Stimulated activated naive CD8-positive, alpha-beta T cell treated with anti-CD3 and anti-CD28 coated beads, Interleukin-15, amount 100 ng/mL, for 72 hours (primary cell): ENCODE measurements around the gene RAD51B.

Experiments
- ATAC-seq: fragments of 150-1000 bp; cut with Tn5 transposase; 2 replicates; pipeline ENCODE4 v1.10.0; 2021; ENCODE audit warnings: mild to moderate bottlenecking, moderate library complexity
- DNase-seq, 2 donors: peaks; one replicate each; pipeline ENCODE4 v3.0.0; 2021 to 2022
- H3K27ac Mint-ChIP-seq, 2 donors: one replicate each; pipeline ENCODE4 v1.8.0; 2022; ENCODE audit warnings: mild to moderate bottlenecking in 2 of 2, mixed read lengths in 2 of 2, moderate library complexity in 2 of 2
- H3K27me3 Mint-ChIP-seq: one replicate; pipeline ENCODE4 v1.8.0; 2022; ENCODE audit warnings: mixed read lengths
- H3K4me1 Mint-ChIP-seq: one replicate; pipeline ENCODE4 v1.8.0; 2022; ENCODE audit warnings: mild to moderate bottlenecking, mixed read lengths
- H3K4me3 Mint-ChIP-seq, 2 donors: one replicate each; pipeline ENCODE4 v1.8.0; 2022; ENCODE audit warnings: mild to moderate bottlenecking in 2 of 2, mixed read lengths in 2 of 2, moderate library complexity in 1 of 2
- H3K9me3 Mint-ChIP-seq, 2 donors: one replicate each; pipeline ENCODE4 v1.8.0; 2022; ENCODE audit warnings: mixed read lengths in 2 of 2

Gene RAD51B

DNA sequence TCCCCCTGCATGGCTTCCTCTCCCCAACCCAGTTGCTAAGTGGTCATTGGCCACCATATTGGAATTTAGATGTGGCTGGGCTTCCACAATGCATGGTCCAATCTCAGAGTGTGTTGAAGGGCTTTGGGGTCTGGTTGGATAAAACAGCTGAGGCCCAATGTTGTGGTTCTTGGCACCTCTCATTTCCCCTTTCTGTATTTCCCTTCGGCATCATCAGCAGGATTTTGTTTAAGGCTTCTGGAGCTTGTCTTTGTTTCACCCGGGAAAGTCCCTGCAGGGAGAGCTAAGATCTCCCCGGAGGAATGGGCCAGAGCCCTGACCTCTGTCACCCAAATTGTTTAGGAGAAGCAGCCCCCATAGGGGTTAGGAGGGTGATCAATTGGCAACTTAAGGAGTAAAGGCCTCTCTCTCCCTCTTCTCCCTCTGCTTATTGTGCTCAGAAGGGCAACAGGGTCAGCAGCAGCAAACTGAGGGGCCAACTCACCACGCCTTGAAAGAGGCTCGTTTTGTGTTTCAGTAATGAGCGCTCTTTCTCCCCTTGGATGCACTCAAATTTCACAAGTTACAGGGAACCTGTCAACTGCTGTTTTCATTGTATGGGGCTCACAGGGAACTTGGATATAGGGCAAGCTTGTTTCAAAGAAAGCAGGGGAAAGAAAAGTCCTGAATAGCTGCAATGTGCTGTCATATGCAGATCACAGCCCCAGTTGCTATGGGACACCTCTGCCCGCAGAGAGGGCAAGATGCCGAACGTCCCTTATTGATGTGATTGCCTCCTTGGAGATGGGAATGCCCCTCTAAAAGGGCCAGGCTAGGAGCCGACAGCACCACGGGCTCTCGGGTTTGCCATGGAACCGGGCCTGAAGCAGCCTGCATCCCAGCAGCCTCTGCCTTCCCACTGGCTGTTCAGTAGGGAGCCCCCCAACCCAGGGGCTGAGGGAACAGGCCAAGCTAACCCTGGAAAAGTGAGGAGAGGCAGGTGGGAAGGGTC, 749.6 kb downstream of the RAD51B start:
- ATAC-seq, result no peak
- no peaks in the 10 kb centered on the region for H3K9me3 Mint-ChIP-seq

DNA sequence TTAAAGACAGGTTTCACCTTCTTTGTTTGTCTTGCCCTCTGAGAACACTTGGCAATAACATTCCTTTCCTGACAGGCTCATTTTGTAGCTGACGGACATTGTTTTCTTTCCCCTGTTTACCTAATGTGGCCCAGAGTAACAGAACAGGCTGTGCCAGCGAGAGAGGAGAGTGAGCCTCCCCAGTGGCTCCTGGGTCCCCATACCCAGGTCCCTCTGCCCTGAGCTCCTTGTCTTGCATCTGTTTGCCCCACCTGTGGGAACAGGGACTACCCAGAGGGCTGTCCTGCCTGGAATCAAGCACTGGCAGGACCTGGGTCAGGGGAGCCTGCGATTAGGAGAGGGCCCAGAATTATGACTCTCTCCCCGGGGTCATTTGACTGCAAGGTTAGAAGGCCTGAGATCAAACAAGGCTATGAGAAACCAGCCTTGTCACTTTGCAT, 750.4 kb downstream of the RAD51B start:
- H3K4me1 Mint-ChIP-seq, result peaks cover 3% of the 10 kb centered on the region
- no peak overlapping the region for H3K4me3 Mint-ChIP-seq
- ATAC-seq, result no peak
- no peak overlapping the region for H3K27ac Mint-ChIP-seq
- no peak for DNase-seq
- H3K27me3 Mint-ChIP-seq, result no peaks in the 10 kb centered on the region
- H3K9me3 Mint-ChIP-seq, result no peaks in the 10 kb centered on the region

More for the DNA sequence above, 749.6 kb downstream of the RAD51B start:
- DNase-seq, result no peak
- Mint-ChIP-seq H3K27ac (no peak overlapping the region), H3K27me3 (no peaks in the 10 kb centered on the region), H3K4me3 (no peak overlapping the region), H3K4me1 (peaks cover 11% of the 10 kb centered on the region)

DNA sequence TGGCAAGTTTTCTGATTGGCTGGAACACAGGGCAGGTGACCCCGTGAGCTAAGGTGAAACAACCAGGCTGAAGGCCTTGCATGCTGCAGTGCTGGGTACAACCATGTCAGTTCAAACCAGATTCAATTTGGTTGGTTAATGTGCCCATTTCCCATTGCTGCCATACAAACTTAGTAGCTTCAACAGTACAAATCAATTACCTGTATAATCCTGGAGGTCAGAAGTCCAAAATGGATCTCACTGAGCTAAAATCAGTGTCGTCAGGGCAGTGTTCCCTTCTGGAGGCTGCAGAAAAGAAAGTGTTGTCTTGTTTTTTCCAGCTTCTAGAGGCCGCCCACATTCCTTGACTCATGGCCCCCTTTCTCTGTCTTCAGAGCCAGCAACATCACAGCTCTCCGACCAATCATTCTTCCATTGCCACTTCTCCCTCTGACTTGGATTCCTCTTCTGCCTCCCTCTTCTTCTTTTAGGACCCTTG, 751.6 kb downstream of the RAD51B start:
- H3K27me3 Mint-ChIP-seq, result no peaks in the 10 kb centered on the region
- no peaks in the 10 kb centered on the region for H3K9me3 Mint-ChIP-seq
- H3K4me3 Mint-ChIP-seq, result no peak overlapping the region
- no peak for DNase-seq
- H3K27ac Mint-ChIP-seq, result no peak overlapping the region
- no peaks in the 10 kb centered on the region for H3K4me1 Mint-ChIP-seq
- ATAC-seq, result no peak

DNA sequence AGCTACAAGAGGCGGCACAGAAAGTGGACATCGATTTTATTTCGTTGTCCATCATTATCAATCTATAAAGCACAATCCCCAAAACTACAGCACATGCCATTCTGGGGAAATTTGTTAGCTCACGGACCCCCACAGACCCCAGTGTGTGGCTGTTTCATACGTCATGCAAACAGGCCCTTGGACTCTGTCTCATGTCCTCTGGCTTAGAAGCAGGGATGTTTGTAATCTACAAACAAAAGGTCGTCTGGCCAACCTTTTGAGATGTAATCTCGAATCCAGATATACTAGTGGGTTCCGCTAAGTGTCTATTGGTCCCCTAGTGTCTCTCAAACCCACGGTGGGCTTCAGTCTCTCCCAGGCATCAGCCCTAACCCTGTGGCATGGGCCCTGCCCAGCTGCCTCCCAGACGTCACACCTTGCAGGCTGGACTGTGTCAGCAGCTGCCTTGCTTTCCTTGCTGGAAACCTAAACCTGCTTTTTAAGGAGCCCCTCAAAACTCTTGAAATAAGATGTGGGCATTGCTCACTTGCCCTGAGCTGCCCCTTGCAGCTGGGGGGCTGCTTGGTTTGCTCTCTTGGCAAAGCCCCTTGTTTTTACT, 752.4 kb downstream of the RAD51B start:
- Mint-ChIP-seq H3K9me3 (no peaks in the 10 kb centered on the region), H3K27ac (no peak overlapping the region), H3K27me3 (no peaks in the 10 kb centered on the region), H3K4me1 (no peaks in the 10 kb centered on the region), H3K4me3 (no peak overlapping the region)
- DNase-seq, result no peak
- no peak for ATAC-seq

DNA sequence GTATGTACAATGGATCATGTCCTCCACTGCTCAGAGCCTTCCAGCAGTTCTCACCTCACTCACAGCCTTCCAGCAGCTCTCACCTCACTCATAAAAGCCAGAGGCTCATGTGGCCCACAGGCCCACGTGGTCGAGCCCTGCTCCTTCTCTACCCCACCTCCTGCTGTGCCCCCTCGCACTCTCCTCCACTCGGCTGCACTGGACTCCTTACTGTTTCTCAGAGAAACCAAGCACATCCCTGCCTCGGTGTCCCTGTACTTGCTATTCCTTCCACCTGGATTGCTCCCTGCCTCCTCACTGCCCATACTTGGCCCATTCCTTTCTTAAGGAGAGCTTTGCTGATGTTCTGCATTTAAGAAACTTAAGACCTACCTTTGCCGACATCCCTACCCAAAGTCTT, 753.5 kb downstream of the RAD51B start:
- Mint-ChIP-seq H3K27ac (peak overlapping the region in 1 of 2 donors; percentile 2), H3K4me3 (no peak overlapping the region), H3K4me1 (no peaks in the 10 kb centered on the region), H3K27me3 (no peaks in the 10 kb centered on the region), H3K9me3 (no peaks in the 10 kb centered on the region)
- ATAC-seq (no peak), DNase-seq (no peak)

DNA sequence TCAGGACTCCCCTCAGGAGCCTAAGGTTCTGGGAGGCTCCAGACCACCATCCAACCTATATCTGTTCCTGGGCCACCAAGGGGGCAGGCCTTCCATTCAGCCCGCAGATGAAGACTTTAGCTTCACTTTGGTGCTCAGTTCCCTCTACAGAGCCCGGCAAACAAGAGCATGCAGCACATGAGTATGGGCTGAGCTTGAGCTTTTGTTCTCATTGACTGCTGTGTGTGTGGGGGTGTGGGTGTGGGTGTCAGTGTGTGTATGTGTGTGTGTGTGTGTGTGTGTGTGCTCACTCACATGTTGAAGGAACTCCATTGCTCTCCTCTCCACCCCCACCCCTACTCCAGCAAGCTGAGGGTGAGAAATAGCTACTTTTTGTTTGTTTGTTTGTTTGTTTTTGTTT, 754.1 kb downstream of the RAD51B start:
- Mint-ChIP-seq H3K27ac (no peak overlapping the region), H3K4me1 (no peaks in the 10 kb centered on the region), H3K9me3 (no peaks in the 10 kb centered on the region), H3K4me3 (no peak overlapping the region), H3K27me3 (no peaks in the 10 kb centered on the region)
- ATAC-seq (no peak), DNase-seq (no peak)

DNA sequence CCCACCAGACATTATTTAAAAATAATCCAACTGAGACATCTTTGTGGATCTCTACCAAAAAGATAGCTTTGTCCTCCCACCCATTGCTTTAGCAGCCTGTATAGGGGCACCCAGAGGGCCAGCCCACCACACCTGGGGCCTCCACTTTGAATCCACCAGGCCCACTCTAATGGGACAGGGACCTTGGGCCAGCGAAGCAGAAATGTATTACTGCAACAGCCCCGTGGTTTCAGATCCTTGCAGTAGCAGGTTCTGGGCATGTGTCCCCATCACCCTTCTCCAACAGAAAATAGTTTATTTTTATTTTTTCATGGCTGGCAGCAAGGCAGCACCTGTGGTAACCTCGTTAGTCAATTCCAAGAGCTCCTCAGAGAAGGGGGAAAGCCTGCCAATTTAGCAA, 754.9 kb downstream of the RAD51B start:
- Mint-ChIP-seq H3K4me3 (no peak overlapping the region), H3K4me1 (no peaks in the 10 kb centered on the region)

DNA sequence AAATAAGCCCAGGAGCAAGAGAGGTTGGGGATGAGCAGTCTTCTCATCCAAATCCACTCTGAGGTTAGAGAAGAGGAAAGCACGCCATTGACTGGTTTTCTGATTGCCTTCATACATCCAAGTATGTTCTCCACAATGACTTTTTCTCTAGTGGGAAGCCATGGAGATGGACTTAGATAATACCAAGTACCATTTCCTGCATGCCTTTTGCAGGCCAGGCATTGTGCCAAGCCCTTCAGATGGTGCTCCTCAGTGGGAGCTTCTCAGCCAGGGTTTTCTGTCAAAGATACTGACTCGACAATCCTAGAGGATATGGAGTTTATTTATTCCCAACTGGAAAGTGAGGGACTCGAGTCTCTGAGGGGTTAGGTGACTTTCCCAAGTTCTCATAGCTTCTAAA, 755.3 kb downstream of the RAD51B start:
- DNase-seq (no peak), ATAC-seq (no peak)
- H3K27ac Mint-ChIP-seq, result no peak overlapping the region
- no peaks in the 10 kb centered on the region for H3K4me1 Mint-ChIP-seq
- H3K27me3 Mint-ChIP-seq, result no peaks in the 10 kb centered on the region
- no peaks in the 10 kb centered on the region for H3K9me3 Mint-ChIP-seq
- no peak overlapping the region for H3K4me3 Mint-ChIP-seq

More for the DNA sequence above, 754.9 kb downstream of the RAD51B start:
- DNase-seq (no peak), ATAC-seq (no peak)
- no peaks in the 10 kb centered on the region for H3K27me3 Mint-ChIP-seq
- no peak overlapping the region for H3K27ac Mint-ChIP-seq
- no peaks in the 10 kb centered on the region for H3K9me3 Mint-ChIP-seq

DNA sequence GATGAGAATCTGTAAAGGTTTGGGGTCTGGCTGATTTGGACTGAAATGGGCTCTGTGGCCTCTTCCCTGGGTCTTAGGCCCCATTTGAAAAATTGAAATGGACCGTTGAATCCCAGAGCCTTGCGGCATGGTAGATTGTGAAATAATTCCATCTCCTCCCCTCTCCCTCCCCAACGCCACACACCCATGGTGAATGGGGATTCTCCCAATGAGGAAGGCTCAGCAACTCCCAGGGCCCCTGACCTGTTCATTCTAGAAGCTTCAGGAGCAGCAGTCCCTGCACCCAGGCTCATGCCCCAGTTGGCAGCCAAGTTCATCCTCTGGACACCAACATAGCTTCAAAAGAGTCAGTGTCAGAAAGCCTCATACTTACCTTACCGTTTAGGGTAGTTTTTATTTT, 755.8 kb downstream of the RAD51B start:
- peak overlapping the region in 1 of 2 donors; percentile 66 for H3K27ac Mint-ChIP-seq
- no peak overlapping the region for H3K4me3 Mint-ChIP-seq
- H3K9me3 Mint-ChIP-seq, result no peaks in the 10 kb centered on the region
- H3K27me3 Mint-ChIP-seq, result no peaks in the 10 kb centered on the region
- ATAC-seq (no peak), DNase-seq (no peak)
- no peaks in the 10 kb centered on the region for H3K4me1 Mint-ChIP-seq

DNA sequence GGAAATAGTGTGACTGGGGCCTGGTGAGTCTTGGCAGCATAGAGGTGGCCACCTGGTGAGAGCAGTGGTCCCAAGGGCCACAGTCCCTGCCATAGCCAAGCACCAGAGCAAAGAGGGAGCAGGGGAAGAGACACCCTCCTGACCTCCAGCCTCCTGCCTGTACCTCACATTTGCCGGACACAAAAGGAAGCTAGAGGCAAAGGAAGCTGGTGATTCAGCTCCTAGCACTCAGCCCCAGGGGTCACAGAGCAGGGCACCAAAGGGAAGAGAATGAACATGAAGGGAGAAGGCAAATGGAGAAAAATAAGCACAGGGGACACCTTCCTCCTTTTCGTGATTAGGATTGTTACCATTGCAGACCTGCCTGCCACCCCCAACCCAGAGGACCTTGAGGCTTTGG, 756.5 kb downstream of the RAD51B start:
- DNase-seq, result no peak
- H3K9me3 Mint-ChIP-seq, result no peaks in the 10 kb centered on the region
- no peaks in the 10 kb centered on the region for H3K27me3 Mint-ChIP-seq
- ATAC-seq, result no peak
- H3K4me1 Mint-ChIP-seq, result no peaks in the 10 kb centered on the region
- no peak overlapping the region for H3K4me3 Mint-ChIP-seq
- H3K27ac Mint-ChIP-seq, result no peak overlapping the region

DNA sequence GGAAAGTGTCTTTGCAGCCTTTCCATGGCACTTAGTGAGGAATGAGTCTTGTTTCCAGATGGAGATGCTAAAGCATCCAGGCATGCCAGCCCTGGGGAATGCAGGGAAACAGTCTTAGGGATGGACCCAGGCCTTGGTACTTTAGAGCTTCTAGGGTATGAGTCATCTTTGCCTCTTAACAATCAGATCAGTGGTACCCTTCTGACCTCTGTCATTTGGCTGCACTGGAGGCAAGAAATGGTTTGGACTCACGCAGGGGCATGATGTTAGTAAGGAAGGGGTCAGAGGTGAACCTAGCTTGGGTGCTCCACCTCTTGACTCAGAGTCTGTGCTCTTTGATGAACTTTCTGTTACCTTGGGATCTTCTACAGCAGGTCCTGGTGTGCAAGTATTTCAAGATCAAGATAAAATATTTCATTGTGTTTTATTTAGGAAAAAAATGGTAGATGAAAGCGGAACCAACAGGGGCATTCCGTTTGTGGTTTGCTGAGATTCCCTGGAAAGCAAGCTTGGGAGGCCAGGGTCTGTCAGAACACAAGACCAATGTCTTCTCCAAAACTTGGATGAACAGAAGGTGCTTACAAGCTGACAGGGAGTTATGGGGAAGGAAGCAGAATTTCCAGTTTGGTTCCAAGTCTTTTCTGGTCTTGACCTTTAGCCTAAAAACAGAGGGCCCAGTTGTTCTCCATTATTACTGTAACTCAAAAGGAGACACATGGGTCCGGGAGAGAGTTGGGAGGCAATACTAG, 757.1 kb downstream of the RAD51B start:
- no peak for ATAC-seq
- Mint-ChIP-seq H3K9me3 (no peaks in the 10 kb centered on the region), H3K27ac (no peak overlapping the region), H3K4me1 (no peaks in the 10 kb centered on the region), H3K27me3 (no peaks in the 10 kb centered on the region), H3K4me3 (no peak overlapping the region)
- DNase-seq, result no peak

DNA sequence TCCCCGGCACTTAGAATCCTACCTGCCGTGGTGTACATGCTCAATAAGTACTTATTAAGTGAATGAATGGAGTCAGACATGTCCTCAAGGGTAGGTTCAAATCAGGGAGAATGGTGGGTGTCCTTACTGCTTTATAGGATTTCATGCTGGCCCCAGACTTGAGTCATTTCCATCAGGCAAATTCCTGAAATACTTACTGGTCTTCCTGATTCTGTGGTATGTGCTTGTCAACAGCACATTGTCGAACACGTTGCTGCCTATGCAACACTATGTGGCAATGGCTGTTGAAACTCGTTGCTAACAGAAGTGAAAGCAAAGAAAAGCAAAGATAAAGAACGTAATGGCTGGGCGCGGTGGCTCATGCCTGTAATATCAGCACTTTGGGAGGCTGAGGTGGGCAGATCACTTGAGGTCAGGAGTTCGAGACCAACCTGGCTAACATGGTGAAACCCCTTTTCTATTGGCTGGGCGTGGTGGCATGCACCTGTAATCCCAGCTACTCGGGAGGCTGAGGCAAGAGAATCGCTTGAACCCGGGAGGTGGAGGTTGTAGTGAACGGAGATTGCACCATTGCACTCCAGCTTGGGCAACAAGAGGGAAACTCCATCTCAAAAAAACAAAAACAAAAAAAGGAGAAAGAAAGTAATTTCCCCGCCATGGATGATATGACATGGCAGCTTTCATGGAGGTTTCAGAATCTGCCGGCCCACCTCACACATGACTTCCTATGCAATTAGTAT, 758.4 kb downstream of the RAD51B start:
- no peaks in the 10 kb centered on the region for H3K9me3 Mint-ChIP-seq
- peak overlapping the region in 1 of 2 donors; percentile 14 for H3K27ac Mint-ChIP-seq
- DNase-seq, result no peak
- no peaks in the 10 kb centered on the region for H3K4me1 Mint-ChIP-seq
- no peak for ATAC-seq
- H3K27me3 Mint-ChIP-seq, result no peaks in the 10 kb centered on the region
- no peak overlapping the region for H3K4me3 Mint-ChIP-seq

DNA sequence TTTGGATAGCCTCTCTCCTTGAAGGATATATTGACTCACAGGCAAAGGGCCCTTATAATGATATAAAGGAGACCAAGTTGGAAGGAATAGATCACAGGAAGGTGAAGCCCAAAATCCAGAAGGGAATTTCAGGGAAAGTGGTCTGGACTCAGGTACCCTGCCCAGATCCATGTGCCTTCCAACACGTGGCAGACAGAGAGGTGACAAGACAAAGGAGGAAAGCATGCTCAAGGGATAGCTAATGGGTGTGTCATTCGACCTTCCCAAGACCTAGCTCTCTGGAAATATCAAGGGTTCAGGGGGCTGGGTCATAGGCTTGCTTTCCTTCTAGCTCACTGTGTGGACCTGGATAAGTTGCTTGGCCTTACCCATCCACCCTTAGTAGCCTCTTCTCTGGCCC, 759.0 kb downstream of the RAD51B start:
- no peak for DNase-seq
- no peaks in the 10 kb centered on the region for H3K27me3 Mint-ChIP-seq
- H3K9me3 Mint-ChIP-seq, result no peaks in the 10 kb centered on the region
- no peak for ATAC-seq
- H3K4me3 Mint-ChIP-seq, result no peak overlapping the region
- H3K27ac Mint-ChIP-seq, result no peak overlapping the region
- no peaks in the 10 kb centered on the region for H3K4me1 Mint-ChIP-seq

DNA sequence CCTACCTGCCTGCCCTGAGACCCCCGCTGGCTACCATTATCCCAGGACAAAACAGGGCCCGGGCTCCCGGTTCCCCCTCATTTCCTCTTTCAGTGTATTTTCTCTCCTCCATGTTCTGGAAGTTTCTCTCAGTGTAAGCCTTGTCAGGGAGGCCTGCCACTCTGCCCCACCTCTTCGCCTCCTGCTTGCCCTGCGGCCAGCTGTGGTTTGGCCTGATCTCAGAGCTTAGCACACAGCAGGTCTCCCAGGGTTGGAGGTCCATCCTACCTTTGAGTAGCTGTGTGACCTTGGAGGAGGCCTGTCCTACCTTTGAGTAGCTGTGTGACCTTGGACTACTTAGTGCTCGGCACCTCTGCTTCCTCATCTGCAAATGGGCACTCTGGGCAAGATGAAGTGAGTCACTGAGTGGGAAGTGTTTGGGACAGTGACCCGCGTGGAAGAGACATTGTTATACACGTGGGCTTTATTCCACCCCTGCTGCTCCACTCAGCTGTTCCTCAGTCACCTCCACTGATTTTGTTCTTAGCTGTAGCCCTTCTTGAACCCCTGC, 760.6 kb downstream of the RAD51B start:
- Mint-ChIP-seq H3K27ac (peak overlapping the region; percentile 52 to 55), H3K4me3 (no peak overlapping the region), H3K27me3 (no peaks in the 10 kb centered on the region), H3K9me3 (no peaks in the 10 kb centered on the region), H3K4me1 (no peaks in the 10 kb centered on the region)
- ATAC-seq (no peak), DNase-seq (no peak)

DNA sequence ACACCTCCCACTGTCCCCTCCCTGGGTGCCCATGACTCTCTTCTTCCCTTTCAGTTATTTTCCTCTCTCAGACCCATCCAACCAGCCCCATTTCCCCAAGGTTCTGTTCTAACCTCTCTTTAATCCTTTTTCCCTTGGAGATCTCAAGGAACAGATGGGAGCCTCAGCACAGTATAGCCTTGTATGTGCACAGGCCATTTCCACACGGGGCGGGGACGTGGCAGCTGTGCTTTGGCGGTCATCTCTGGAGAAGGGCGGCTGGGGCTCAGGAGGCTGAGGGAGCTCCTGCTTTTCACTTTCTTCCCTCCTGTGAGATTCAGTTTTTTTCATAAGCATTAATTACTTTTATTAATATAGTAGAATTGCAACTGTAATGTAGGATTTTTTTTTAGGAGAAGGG, 761.1 kb downstream of the RAD51B start:
- H3K4me3 Mint-ChIP-seq, result no peak overlapping the region

More for the DNA sequence above, 761.1 kb downstream of the RAD51B start:
- H3K4me1 Mint-ChIP-seq, result no peaks in the 10 kb centered on the region
- no peaks in the 10 kb centered on the region for H3K27me3 Mint-ChIP-seq
- H3K9me3 Mint-ChIP-seq, result no peaks in the 10 kb centered on the region
- DNase-seq (no peak), ATAC-seq (no peak)
- peak overlapping the region in 1 of 2 donors; percentile 55 for H3K27ac Mint-ChIP-seq
